Cardiac muscle cell (in vitro differentiated cells and primary cell): ENCODE results near the gene B3GALT5. TPM values are rescaled to one million over a fixed set of nuclear protein-coding genes. Genes with fewer than 3 reads are reported as not detected.

Experiments used
- DNase-seq, 2 donors: peaks; one replicate each; pipeline versions ENCODE4 v3.0.0 to v3.0.0-alpha.2; 2010 to 2017; ENCODE audit warnings: low read depth in 1 of 2, low spot score in 1 of 2
- H3K27ac ChIP-seq: fragments of 200-600 bp; sonication (generic); 2 replicates; pipeline ENCODE4 v1.5.1; 2016
- H3K27me3 ChIP-seq: fragments of 200-600 bp; sonication (generic); 2 replicates; pipeline ENCODE4 v1.6.0; 2016; ENCODE audit warnings: control low read depth
- H3K36me3 ChIP-seq: fragments of 200-600 bp; sonication (generic); 2 replicates; pipeline ENCODE4 v1.5.1; 2016; ENCODE audit warnings: control low read depth
- H3K4me1 ChIP-seq: fragments of 200-600 bp; sonication (generic); 2 replicates; pipeline ENCODE4 v1.8.1; 2017; ENCODE audit warnings: low read depth, mild to moderate bottlenecking, mixed run types
- H3K4me3 ChIP-seq: fragments of 200-600 bp; sonication (generic); 2 replicates; pipeline ENCODE4 v1.5.1; 2016; ENCODE audit warnings: mild to moderate bottlenecking
- H3K9me3 ChIP-seq: fragments of 200-600 bp; sonication (generic); 2 replicates; pipeline ENCODE4 v1.5.1; 2017; ENCODE audit warnings: low read depth, mild to moderate bottlenecking, control low read depth
- polyA plus RNA-seq: library from polyadenylated mRNA; unstranded; fragments of >200 nt; fragmentation: Nextera tagmentation; extraction: Ambion mirVana; gene quantifications from 2 replicates; pipeline ENCODE4 v1.2.1, GENCODE V29; 2016
- total RNA-seq: library from RNA; depleted of rRNA; stranded (reverse); fragments of >200 nt; gene quantifications from 2 replicates; pipeline ENCODE4 v1.2.3, GENCODE V29; 2016
- TF ChIP-seq, protein P1 (sequence below): IDR thresholded peaks from 2 replicates; pipeline ENCODE4 v1.5.1; 2012; ENCODE audit warnings: low read depth, mild to moderate bottlenecking, low read length

B3GALT5 gene
- total RNA-seq, result 1.4 and 2.0 TPM in 2 replicates
- polyA plus RNA-seq, result 0.40 and 1.1 TPM in 2 replicates

- H3K4me3 ChIP-seq, result peak within 1 kb of the TSS; percentile 45
Measured at GRCh38 chr21:39612233-39613040, at the start of gene B3GALT5. B3GALT5 (plus strand) TSS chr21:39612940; CDS start chr21:39660560, 47,620 bp downstream.

DNA sequence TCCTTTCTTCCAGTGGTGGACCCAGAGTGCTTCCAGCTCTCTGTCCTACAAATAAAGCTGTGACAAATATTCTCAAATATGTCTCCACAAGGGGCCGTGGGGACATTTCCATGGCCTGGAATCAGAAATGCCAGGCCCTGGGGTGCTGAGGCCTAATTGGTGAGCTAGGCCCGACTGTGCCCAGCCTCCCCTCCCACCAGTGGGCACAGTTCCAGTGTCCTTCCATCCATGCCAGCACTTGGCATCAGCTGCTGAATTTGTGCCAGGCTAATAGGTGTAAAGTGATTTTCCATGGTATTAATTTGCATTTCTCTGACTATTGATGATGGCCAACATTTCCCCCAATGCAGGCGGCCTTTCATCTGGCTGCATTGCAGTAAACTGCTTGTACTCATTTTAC, 48.5 kb upstream of the B3GALT5 start:
- H3K27ac ChIP-seq, result no peak overlapping the region
- DNase-seq, result no peak
- no peaks in the 10 kb centered on the region for H3K36me3 ChIP-seq
- H3K4me1 ChIP-seq, result peaks cover 9% of the 10 kb centered on the region
- no peaks in the 10 kb centered on the region for H3K9me3 ChIP-seq
- no peaks in the 10 kb centered on the region for H3K27me3 ChIP-seq
- TF ChIP-seq, protein P1, sequence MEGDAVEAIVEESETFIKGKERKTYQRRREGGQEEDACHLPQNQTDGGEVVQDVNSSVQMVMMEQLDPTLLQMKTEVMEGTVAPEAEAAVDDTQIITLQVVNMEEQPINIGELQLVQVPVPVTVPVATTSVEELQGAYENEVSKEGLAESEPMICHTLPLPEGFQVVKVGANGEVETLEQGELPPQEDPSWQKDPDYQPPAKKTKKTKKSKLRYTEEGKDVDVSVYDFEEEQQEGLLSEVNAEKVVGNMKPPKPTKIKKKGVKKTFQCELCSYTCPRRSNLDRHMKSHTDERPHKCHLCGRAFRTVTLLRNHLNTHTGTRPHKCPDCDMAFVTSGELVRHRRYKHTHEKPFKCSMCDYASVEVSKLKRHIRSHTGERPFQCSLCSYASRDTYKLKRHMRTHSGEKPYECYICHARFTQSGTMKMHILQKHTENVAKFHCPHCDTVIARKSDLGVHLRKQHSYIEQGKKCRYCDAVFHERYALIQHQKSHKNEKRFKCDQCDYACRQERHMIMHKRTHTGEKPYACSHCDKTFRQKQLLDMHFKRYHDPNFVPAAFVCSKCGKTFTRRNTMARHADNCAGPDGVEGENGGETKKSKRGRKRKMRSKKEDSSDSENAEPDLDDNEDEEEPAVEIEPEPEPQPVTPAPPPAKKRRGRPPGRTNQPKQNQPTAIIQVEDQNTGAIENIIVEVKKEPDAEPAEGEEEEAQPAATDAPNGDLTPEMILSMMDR, result no peak
- H3K4me3 ChIP-seq, result no peak overlapping the region

More at GRCh38 chr21:39612233-39613040, at the start of gene B3GALT5:
- H3K36me3 ChIP-seq, result no peaks in the 10 kb centered on the region
- peaks cover 10% of the 10 kb centered on the region for H3K4me1 ChIP-seq
- no peaks in the 10 kb centered on the region for H3K9me3 ChIP-seq
- no peaks in the 10 kb centered on the region for H3K27me3 ChIP-seq
- DNase-seq, result peak in 1 of 2 donors; percentile 91
- H3K27ac ChIP-seq, result no peak within 1 kb of the TSS
- TF ChIP-seq, protein P1, result no peak

DNA sequence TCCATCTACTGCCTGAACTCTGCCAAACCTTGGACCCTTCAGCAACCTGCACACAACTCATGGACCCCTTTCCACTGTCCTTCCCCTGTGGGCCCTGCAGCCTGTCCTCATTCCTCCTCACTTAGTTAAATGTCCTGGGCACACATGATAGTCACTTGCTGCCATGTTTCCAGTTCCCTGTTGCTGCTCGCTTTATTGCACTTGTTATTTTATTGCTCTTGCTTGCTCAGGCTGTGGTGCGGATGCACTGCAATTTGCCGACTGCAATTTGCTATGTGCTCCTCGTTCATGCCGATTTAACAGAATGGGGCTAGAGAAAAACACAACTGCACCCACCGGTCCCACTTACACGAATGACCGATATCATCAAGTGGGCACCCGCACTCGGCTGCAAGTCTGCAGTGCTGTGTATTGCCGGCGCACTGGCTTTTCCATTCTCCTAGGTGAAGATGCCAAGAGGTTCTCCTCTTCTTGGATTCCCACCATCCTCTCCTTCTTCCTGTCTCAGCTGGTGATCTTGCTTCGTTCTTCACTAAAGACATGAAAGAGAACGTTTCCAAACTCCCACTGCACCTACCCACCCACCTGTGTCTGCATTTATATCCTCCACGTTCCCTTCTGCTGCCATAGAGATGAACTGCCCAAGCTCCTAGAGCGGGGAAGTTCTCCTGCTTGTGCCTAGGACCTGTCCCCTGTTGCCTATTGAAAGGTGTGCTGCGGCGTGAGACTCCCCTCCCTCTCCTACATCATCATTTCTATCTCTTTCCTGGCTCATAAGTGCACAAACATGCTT, 45.4 kb upstream of the B3GALT5 start:
- no peak overlapping the region for H3K4me3 ChIP-seq
- H3K4me1 ChIP-seq, result peaks cover 4% of the 10 kb centered on the region
- no peaks in the 10 kb centered on the region for H3K9me3 ChIP-seq
- H3K27me3 ChIP-seq, result no peaks in the 10 kb centered on the region
- H3K36me3 ChIP-seq, result no peaks in the 10 kb centered on the region
- DNase-seq, result no peak
- H3K27ac ChIP-seq, result no peak overlapping the region
- TF ChIP-seq, protein P1, result no peak

DNA sequence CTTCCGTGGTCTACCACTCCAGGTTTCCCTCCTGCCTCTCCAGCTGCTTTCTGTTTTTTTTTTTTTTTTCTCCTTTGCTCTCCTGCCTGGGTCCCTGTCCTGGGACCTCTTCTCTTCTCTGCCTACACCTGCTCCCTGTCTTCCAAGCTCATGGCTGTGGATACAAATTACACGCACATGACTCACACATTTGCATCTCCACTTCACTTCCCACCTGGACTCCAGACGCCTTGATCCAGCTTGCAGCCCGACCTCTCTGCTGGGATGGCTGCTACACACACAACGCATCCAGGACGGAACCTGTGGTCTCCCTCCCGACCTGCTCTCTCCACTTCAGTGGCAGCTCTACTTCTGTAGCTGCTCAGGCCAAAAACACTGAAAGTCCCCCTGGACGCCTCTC, 44.4 kb upstream of the B3GALT5 start:
- Histone ChIP-seq H3K27me3 (no peaks in the 10 kb centered on the region), H3K27ac (no peak overlapping the region), H3K4me3 (no peak overlapping the region), H3K4me1 (no peaks in the 10 kb centered on the region), H3K9me3 (no peaks in the 10 kb centered on the region), H3K36me3 (no peaks in the 10 kb centered on the region)
- TF ChIP-seq, protein P1, result no peak
- DNase-seq, result no peak

DNA sequence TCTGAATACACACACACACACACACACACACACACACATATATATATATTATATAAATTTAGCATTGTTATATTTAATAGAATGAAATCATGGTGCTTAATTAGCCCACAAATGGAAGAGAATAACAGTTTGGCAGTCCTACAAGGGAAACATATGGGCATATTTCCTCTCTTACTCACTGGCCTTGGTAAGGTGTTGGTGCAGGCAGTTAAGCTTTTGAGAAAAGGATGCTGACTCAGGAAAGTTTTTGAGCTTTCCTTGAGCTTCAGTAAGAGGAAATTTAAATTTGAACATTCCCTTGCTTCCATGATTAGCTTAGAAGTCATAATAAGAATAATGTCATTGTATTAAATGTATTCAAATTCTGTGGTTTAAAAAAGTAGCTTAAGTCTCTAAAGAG, 37.0 kb upstream of the B3GALT5 start:
- Histone ChIP-seq H3K27me3 (no peaks in the 10 kb centered on the region), H3K27ac (no peak overlapping the region), H3K9me3 (no peaks in the 10 kb centered on the region), H3K36me3 (no peaks in the 10 kb centered on the region), H3K4me3 (no peak overlapping the region), H3K4me1 (no peaks in the 10 kb centered on the region)
- TF ChIP-seq, protein P1, result no peak
- DNase-seq, result no peak
